Anterior cingulate cortex (tissue), 58 donors: ENCODE data around the gene MFSD8.
"Not testable (repeated sequence)": the region's sequence is repeated elsewhere in the genome, so short reads cannot be mapped to it uniquely, and the experiment has no call there.

ENCODE experiments used
- DNase-seq, 58 donors: peaks; one replicate each; lab custom pipeline; 2025; lab: John Stamatoyannopoulos, UW

Gene MFSD8, protein sequence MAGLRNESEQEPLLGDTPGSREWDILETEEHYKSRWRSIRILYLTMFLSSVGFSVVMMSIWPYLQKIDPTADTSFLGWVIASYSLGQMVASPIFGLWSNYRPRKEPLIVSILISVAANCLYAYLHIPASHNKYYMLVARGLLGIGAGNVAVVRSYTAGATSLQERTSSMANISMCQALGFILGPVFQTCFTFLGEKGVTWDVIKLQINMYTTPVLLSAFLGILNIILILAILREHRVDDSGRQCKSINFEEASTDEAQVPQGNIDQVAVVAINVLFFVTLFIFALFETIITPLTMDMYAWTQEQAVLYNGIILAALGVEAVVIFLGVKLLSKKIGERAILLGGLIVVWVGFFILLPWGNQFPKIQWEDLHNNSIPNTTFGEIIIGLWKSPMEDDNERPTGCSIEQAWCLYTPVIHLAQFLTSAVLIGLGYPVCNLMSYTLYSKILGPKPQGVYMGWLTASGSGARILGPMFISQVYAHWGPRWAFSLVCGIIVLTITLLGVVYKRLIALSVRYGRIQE

GRCh38 chr4:127965062-127965802, at the start of gene MFSD8, which contains the start of gene ABHD18:
TSS of gene MFSD8 (minus strand) at chr4:127965173. CDS start at chr4:127965133, 40 bp downstream.
TSS of gene ABHD18 (plus strand) at chr4:127965406. CDS start at chr4:127982956, 17,550 bp downstream.
- DNase-seq: peak; percentile 52 to 97 (median 91)

- DNase-seq: no peak
These were observed 44.5 kb upstream of the MFSD8 start for GRCh38 chr4:128009428-128009827.

DNA sequence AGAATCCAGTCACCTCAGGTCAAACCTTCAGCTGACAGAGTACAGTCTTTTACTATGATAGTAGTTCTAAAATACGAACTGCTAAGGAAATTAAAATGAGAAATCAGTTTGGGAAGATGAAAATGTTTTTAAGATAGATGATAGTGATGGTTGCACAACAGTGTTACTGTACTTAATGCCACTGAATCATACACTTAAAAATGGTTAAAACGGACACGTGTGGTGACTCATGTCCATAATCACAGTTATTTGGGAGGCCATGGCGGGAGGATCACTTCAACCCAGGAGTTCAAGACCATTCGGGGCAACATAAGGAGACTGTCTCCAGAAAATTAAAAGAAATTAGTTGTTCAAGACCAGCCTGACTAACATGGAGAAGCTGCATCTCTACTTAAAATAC, 41.6 kb upstream of the MFSD8 start:
- no peak for DNase-seq

- DNase-seq: peak in 5 of 58 donors; percentile 0 to 21 (median 8)
These were observed 32.8 kb upstream of the MFSD8 start for GRCh38 chr4:127997534-127998388.

GRCh38 chr4:127996521-127996920, 31.5 kb upstream of the MFSD8 start:
- DNase-seq: not testable (repeated sequence)

DNA sequence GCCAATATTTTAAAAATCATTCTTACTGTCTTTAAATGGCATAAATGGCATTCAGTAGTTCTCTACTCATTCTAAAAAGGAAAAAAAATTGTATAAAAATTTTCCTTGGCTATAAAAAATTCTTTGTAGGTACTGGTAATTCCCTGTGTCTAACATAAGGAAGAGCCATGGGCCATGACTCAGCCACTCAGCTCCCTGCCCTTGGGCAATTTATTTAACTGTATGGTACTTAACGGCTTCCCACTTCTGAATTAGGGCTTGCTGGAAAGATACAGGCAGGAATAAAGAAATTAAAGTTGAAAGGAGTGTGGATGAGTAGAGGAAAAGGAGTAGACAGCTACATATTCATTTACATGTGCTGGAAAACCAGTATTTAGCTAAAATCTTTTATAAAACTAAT, 30.8 kb upstream of the MFSD8 start:
- DNase-seq: no peak

DNA sequence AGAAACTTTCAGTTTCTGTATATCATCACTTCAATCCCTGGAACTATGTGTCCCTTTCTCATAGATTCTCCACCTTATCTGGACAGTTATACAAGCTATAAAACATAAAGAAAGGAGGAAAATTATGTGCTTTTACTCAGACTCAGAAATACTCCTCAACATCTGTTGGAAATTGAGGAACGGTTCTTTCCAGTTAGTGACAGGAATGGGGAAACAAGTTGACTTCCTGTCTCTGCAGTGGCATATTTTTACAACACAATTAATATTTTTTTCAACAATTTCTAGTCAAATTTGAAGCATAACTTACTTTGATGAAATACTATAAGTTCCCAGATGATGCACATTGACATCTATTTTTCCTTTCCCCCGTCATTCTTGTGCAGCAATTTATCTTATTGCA, 28.2 kb upstream of the MFSD8 start:
- DNase-seq: no peak

DNA sequence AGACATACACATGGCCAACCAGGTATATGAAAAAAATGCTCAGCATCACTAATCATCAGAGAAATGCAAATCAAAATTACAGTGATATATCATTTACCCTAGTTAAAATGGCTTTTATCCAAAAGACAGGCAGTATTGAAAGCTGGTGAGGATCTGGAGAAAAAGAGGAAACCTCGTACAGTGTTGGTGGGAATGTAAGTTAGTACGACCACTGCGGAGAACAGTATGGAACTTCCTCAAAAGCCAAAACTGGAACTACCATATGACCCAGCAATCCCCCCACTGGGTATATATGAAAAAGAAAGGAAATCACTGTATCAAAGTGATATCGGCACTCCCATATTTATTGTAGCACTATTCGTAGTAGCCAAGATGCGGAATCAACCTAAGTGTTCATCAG, 23.7 kb upstream of the MFSD8 start:
- no peak for DNase-seq

GRCh38 chr4:127985989-127986388, 21.0 kb upstream of the MFSD8 start:
- DNase-seq: no peak

DNA sequence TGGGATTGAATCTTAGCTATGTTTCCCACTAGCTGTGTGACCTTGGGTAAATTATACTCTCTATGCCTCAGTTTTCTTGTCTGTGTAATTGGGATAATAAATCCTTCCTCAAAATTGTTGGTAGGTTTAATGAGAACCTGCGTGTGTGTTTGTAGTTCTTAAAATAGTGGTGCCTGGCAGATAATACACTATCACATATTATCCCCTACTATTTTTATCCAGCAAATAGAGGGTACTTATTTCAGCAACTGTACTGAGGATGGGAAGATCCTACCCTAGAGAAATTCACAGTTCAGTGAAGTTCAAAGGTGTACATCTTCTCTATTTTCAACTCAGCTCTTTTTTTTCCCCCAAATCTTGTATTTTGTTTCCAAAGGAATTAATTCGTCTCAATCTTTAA, 17.5 kb upstream of the MFSD8 start:
- no peak for DNase-seq

GRCh38 chr4:127978930-127979329, 14.0 kb upstream of the MFSD8 start:
- DNase-seq: no peak

DNA sequence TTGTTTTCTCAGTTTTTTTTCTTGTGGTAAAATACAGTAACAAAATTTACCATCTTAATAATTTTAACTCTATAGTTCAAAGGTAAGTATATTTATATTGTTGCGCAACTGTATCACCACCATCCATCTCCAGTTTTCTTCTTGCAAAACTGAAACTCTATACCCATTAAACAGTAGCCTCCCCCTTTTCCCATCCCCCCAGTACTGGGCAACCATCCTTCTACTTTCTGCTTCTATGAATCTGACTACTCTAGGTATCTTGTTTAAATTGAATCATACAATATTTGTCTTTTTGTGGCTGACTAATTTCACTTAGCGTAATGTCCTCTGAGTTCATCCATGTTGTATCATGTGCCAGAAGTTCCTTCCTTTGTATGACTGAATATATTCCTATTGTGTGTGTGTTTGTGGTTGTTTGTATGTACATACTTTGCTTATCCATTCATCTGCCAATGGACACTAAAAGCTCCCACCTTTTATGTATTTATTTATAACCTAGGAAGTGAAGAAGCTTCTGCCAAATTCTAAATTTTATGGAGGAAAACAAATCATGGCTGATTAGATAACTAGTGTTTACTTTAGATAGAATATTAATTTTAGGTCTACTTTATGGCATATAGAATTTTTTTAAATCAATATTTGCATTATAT, 10.3 kb upstream of the MFSD8 start:
- no peak for DNase-seq

- not testable (repeated sequence) for DNase-seq
These were observed 6.0 kb upstream of the MFSD8 start for GRCh38 chr4:127970925-127971324.

- no peak for DNase-seq
These were observed 3.6 kb upstream of the MFSD8 start for GRCh38 chr4:127968586-127968985.

DNA sequence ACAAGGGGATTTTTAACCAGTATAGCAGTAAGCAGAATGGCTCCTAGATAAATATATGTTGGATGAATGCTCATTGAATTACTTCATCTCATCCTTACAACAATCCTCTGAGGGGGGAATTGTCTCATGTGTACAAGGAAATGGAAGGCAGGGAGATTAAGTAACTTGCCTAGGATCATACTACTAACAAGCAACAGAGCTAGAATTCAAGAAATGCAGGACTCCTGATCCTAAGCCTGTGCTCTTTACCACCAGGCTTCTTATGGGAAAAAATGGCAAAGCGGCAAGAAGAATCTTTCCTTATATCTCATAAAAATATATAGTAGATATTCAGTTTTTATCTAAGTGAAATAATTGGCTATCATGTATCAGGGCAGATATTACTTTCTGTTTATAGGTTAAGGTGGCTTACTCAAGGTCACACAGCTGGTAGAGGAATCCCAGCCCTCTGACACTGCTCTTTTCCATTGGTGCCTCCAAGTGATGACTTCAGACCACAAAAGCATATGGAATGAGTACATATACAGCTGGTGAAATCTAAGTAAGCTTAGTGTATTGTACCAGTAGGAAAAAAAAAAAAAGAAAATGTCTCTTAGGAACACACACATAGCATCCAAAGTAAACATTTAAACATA, 2.3 kb upstream of the MFSD8 start:
- no peak for DNase-seq

DNA sequence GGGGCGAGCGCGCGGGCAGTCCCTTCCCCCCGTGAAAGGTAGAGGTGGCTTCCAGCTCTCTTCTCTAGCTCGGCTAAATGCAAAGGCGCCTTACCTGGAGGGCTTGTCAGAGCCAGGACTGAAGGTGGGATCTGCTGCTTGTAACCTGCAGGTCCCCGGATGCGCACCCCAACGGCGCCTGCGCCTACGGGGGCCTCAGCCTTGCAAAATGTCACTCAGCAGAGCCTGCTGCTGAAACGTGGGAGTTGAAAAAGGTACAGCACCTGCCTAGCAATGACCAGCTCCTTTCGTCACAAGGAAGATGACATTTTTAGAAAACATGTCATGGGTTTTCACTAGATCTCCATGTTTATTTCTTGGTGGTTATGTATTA, 816 bp upstream of the MFSD8 start:
- DNase-seq: peak in 56 of 58 donors; percentile 10 to 80 (median 44)

DNA sequence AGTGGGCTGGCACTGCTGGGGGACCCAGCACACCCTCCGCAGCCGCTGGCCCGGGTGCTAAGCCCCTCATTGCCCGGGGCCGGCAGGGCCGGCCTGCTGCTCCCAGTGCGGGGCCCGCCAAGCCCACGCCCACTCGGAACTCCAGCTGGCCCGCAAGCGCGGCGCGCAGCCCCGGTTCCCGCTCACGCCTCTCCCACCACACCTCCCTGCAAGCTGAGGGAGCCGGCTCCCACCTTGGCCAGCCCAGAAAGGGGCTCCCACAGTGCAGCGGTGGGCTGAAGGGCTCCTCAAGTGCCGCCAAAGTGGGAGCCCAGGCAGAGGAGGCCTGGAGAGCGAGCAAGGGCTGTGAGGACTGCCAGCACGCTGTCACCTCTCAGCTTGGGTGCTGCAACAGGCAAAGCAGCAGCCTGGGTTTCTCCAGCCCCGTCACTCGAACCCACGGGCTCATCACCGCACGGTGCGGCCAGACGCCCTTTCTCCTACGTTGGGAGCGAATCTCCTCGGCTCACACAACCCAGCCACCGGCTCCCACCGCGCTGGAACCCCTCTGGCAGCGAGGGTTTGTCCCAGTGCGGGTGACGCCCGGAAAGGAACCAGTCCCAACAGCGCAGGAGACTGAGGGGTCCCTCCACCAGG, 429 bp downstream of the MFSD8 start:
- peak in 17 of 58 donors; percentile 10 to 88 (median 51) for DNase-seq

GRCh38 chr4:127963633-127964398, 1.2 kb downstream of the MFSD8 start:
- peak in 3 of 58 donors; percentile 2 to 9 (median 5) for DNase-seq
